Measurements from ENCODE around the gene NPEPL1. TPM values are rescaled to one million over a fixed set of nuclear protein-coding genes. Genes with fewer than 3 reads are reported as not detected.
"Not testable (repeated sequence)": the region's sequence is repeated elsewhere in the genome, so short reads cannot be mapped to it uniquely, and the experiment has no call there.

The NPEPL1 gene
- polyA plus RNA-seq, 3 donors, result 25.9 to 48.6 (median 33.4) TPM

GRCh38 chr20:58717278-58718091 is 24.9 kb downstream of the NPEPL1 start:
- no peak overlapping the region for H3K27ac ChIP-seq (ENCODE audit: low read depth, low read length)
- 77 to 88% (median 85%) methylated on average over 23 of the region's 23 CpGs for WGBS, 3 donors

- H3K27ac ChIP-seq (ENCODE audit: low read depth, low read length), result no peak overlapping the region
- 86 to 93% (median 90%) methylated on average over 15 of the region's 15 CpGs for WGBS, 3 donors
These were observed 25.5 kb downstream of the NPEPL1 start for GRCh38 chr20:58718121-58718563.

- H3K27ac ChIP-seq (ENCODE audit: low read depth, low read length), result no peak overlapping the region
- WGBS, 3 donors, result 86 to 92% (median 91%) methylated on average over 10 of the region's 10 CpGs
These were observed 26.1 kb downstream of the NPEPL1 start for GRCh38 chr20:58718729-58719128.

DNA sequence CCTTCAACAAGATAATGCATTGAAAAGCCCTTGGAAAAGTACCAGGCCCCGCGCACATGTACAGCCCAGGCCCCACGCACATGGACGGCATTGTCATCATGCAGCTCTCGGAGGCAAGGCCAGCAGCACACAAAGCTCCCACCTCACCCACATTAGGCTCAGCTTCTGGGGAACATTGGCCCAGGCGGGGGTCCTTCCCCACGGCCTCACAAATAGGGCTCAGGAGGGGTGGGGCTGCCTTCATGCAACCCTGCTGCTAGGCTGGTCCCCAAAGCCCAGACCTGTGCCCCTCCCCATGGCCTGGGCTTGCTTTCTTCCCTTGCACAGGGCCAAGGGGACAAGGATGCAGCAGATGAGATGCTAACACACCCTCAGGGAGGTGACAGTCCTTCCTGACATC is 26.7 kb downstream of the NPEPL1 start:
- WGBS, 3 donors, result 77 to 81% (median 77%) methylated on average over 7 of the region's 7 CpGs
- H3K27ac ChIP-seq (ENCODE audit: low read depth, low read length), result no peak overlapping the region

GRCh38 chr20:58719971-58720371 is 27.4 kb downstream of the NPEPL1 start:
- 13 to 56% (median 39%) methylated on average over 6 of the region's 6 CpGs for WGBS, 3 donors
- no peak overlapping the region for H3K27ac ChIP-seq (ENCODE audit: low read depth, low read length)

DNA sequence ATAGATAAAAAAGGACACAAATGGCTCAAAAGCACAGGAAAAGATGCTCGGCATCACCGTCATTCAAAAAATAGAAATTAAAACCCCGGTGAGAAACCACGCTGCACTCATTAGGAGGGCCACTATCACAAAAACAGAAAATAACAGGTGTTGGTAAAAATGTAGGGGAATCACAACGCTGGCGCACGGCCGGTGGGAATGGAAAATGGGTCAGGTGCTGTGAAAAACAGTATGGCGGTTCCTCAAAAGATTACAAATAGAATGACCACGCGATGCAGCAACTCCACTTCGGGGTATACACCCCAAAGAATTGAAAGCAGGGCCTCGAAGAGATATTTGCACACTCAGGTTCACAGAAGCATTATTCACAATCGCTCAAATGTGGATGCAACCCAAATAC is 28.3 kb downstream of the NPEPL1 start:
- 93 to 94% (median 93%) methylated on average over 14 of the region's 14 CpGs for WGBS, 3 donors
- H3K27ac ChIP-seq (ENCODE audit: low read depth, low read length), result no peak overlapping the region

DNA sequence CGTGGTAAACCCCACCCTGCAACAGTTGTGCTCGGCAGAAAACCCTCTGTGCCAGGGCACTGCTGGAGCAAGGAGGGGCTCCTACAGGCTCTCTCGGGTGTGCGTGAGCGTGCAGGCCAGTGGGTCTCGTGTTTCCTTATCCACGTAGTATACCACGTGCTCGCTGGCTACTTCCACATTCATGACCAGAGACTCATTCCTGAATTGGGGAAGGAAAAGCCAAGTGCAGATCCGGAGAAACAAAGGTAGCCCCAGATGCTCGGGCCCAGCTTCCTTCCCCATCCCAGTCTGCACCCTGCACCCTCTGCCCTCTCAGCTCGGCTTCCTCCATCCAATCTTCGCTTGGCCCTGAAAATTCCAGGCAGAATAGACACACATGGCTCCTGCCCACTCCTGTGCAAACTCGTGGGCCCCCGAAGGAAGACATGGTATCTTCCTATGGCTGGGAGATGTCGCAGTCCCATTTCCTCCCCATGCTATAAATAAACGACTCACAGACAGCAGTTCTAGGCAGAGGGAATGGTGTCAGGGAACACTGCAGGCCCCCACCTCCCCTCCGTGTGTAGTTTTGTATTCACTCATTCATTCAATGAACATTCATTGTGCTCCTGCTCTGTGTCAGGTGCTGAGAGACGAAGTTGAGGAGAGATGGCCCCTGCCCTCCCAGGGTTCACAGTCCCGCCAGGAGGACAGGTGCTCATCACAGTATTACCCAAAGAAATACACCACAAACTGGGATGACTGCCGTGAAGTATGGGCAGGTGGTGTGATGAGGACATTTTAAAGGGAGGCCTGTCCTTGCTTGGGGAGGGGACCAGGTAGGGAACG is 29.6 kb downstream of the NPEPL1 start:
- H3K27ac ChIP-seq (ENCODE audit: low read depth, low read length), result no peak overlapping the region
- WGBS, 3 donors, result 40 to 64% (median 50%) methylated on average over 22 of the region's 22 CpGs

- WGBS, 3 donors, result 70 to 75% (median 75%) methylated on average over 9 of the region's 9 CpGs
These were observed 30.5 kb downstream of the NPEPL1 start for GRCh38 chr20:58722877-58723627.

DNA sequence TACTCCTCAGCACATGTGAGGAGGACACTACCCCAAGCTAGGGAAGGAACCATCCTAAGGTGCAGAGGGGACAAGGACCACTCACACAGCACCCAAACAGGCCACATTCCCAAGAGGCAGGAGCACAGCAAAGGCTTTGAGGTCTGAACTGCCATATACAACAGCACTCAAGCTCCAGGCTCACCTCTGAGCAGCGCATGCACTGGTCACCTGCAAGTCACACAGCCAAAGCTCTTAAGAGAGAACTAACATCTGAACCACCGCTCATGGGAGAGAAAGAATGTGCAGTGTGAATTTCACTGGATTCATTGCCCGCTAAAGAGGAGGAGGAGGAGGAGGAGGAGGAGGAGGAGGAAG is 31.0 kb downstream of the NPEPL1 start:
- no peak overlapping the region for H3K27ac ChIP-seq (ENCODE audit: low read depth, low read length)

More at GRCh38 chr20:58722877-58723627, 30.5 kb downstream of the NPEPL1 start:
- H3K27ac ChIP-seq (ENCODE audit: low read depth, low read length), result no peak overlapping the region

GRCh38 chr20:58726156-58726555 is 33.6 kb downstream of the NPEPL1 start:
- not testable (repeated sequence) for H3K27ac ChIP-seq (ENCODE audit: low read depth, low read length)
- WGBS, 3 donors, result 75 to 91% (median 87%) methylated on average over 2 of the region's 2 CpGs

More for the DNA sequence above, 31.0 kb downstream of the NPEPL1 start:
- 66 to 95% (median 90%) methylated on average over 3 of the region's 3 CpGs for WGBS, 3 donors

- no peak overlapping the region for H3K27ac ChIP-seq (ENCODE audit: low read depth, low read length)
- 65 to 92% (median 89%) methylated on average over 2 of the region's 2 CpGs for WGBS, 3 donors
These were observed 38.6 kb downstream of the NPEPL1 start for GRCh38 chr20:58731192-58731591.

GRCh38 chr20:58737198-58737597 is 44.6 kb downstream of the NPEPL1 start:
- H3K27ac ChIP-seq (ENCODE audit: low read depth, low read length), result no peak overlapping the region
- 63 to 89% (median 85%) methylated on average over 1 of the region's 1 CpG for WGBS, 3 donors

- WGBS, 3 donors, result 77 to 83% (median 81%) methylated on average over 10 of the region's 10 CpGs
- no peak overlapping the region for H3K27ac ChIP-seq (ENCODE audit: low read depth, low read length)
These were observed 48.0 kb downstream of the NPEPL1 start for GRCh38 chr20:58740356-58741308.

- no peak overlapping the region for H3K27ac ChIP-seq (ENCODE audit: low read depth, low read length)
- WGBS, 3 donors, result 80 to 88% (median 82%) methylated on average over 5 of the region's 5 CpGs
These were observed 48.8 kb downstream of the NPEPL1 start for GRCh38 chr20:58741384-58741783.

GRCh38 chr20:58742668-58743566 is 50.3 kb downstream of the NPEPL1 start:
- no peak overlapping the region for H3K27ac ChIP-seq (ENCODE audit: low read depth, low read length)
- 45 to 47% (median 46%) methylated on average over 13 of the region's 13 CpGs for WGBS, 3 donors

DNA sequence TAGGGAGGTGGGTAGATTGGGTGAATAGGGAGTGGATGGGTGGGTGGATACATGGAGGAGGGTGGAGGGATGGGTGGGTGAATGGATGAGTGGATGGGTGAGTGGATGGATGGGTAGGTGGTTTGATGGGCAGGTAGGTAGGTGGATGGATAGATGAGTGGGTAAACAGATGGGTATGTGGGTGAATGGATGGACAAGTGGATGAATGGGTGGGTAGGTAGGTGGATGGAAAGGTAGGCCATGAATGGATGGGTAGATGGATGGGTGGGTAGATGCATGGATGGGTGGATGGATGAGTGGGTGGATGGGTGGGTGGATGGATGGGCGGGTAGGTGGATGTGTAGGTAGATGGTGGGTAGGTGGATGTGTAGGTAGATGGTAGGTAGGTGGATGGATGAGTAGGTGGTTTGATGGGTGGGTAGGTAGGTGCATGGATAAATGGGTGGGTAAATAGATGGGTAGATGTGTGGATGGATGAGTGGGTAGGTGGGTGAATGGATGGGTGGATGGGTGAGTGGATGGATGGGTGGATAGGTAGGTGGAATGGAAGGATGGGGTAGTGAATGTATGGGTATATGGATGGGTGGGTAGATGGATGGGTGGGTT is 51.4 kb downstream of the NPEPL1 start:
- WGBS, 3 donors, result 65 to 92% (median 84%) methylated on average over 1 of the region's 1 CpG
- no peak overlapping the region for H3K27ac ChIP-seq (ENCODE audit: low read depth, low read length)

All from adipose tissue (tissue), 3 donors.